ENCODE data around the gene RAB40C. TPM values are rescaled to one million over a fixed set of nuclear protein-coding genes. Genes with fewer than 3 reads are reported as not detected.

RAB40C gene
- total RNA-seq, 6 donors from 2014 or later, result 40.5 to 101 (median 61.5) TPM

- H3K9me3 ChIP-seq, result no peaks in the 10 kb centered on the region
- TF ChIP-seq POLR2AphosphoS5 (IDR thresholded peaks at IDR 0.05) (no peak), POLR2A (IDR thresholded peaks at IDR 0.05) (no peak), EP300 (IDR thresholded peaks at IDR 0.05) (no peak)
- WGBS, 2 donors, result 82 to 89% methylated on average over 10 of the region's 10 CpGs
- H3K36me3 ChIP-seq, result peaks cover 9 to 42% (median 36%) of the 10 kb centered on the region in 4 donors
- H3K27me3 ChIP-seq, result no peaks in the 10 kb centered on the region
- no peak for ATAC-seq (ENCODE audit: low FRiP score in 2 of 2)
- no peak overlapping the region for H3K27ac ChIP-seq
- DNase-seq, result no peak
- H3K4me3 ChIP-seq, result no peak overlapping the region
- H3K4me1 ChIP-seq, result peaks cover 0 to 55% (median 41%) of the 10 kb centered on the region in 4 donors
Observed at GRCh38 chr16:624526-625070, 34.7 kb downstream of the RAB40C start.

- Histone ChIP-seq H3K27ac (no peak overlapping the region), H3K9me3 (no peaks in the 10 kb centered on the region), H3K36me3 (peaks cover 9 to 42% (median 36%) of the 10 kb centered on the region in 4 donors), H3K4me3 (no peak overlapping the region), H3K27me3 (no peaks in the 10 kb centered on the region), H3K4me1 (peaks cover 2 to 61% (median 47%) of the 10 kb centered on the region in 4 donors)
- DNase-seq (peak in 1 of 2 donors; percentile 63), ATAC-seq (ENCODE audit: low FRiP score in 2 of 2) (no peak)
- TF ChIP-seq POLR2AphosphoS5 (IDR thresholded peaks at IDR 0.05), result no peak
- no peak for TF ChIP-seq CTCF (IDR thresholded peaks at IDR 0.05)
- no peak for TF ChIP-seq EP300 (IDR thresholded peaks at IDR 0.05)
- no peak for TF ChIP-seq POLR2A (IDR thresholded peaks at IDR 0.05)
- 96 to 100% methylated on average over 2 to 22 of the region's 37 CpGs for whole genome bisulfite sequencing, 2 donors
Observed at GRCh38 chr16:625117-625976, 35.5 kb downstream of the RAB40C start.

GRCh38 chr16:625977-626765 is 36.3 kb downstream of the RAB40C start:
- no peaks in the 10 kb centered on the region for H3K27me3 ChIP-seq
- H3K4me1 ChIP-seq, result peaks cover 10 to 65% (median 52%) of the 10 kb centered on the region in 4 donors
- H3K36me3 ChIP-seq, result peaks cover 9 to 42% (median 36%) of the 10 kb centered on the region in 4 donors
- no peak overlapping the region for H3K4me3 ChIP-seq
- ATAC-seq (ENCODE audit: low FRiP score in 2 of 2) (no peak), DNase-seq (peak in 1 of 2 donors; percentile 80)
- TF ChIP-seq POLR2A (IDR thresholded peaks at IDR 0.05), result no peak
- no peak for TF ChIP-seq POLR2AphosphoS5 (IDR thresholded peaks at IDR 0.05)
- no peak for TF ChIP-seq CTCF (IDR thresholded peaks at IDR 0.05)
- TF ChIP-seq EP300 (IDR thresholded peaks at IDR 0.05), result no peak
- 95% methylated on average over 25 to 28 of the region's 35 CpGs for WGBS, 2 donors
- no peaks in the 10 kb centered on the region for H3K9me3 ChIP-seq
- H3K27ac ChIP-seq, result peak overlapping the region in 2 of 4 donors; percentile 62 to 80

GRCh38 chr16:626787-627453 is 37.1 kb downstream of the RAB40C start:
- ATAC-seq (ENCODE audit: low FRiP score in 2 of 2), result peak in 1 of 2 donors; percentile 72
- TF ChIP-seq EP300 (IDR thresholded peaks at IDR 0.05) (no peak), POLR2AphosphoS5 (IDR thresholded peaks at IDR 0.05) (peak in 1 of 2 donors; percentile 12)
- 89 to 96% methylated on average over 23 to 24 of the region's 29 CpGs for WGBS, 2 donors

GRCh38 chr16:627454-628239 is 37.8 kb downstream of the RAB40C start:
- Histone ChIP-seq H3K4me1 (peaks cover 13 to 53% (median 45%) of the 10 kb centered on the region in 4 donors), H3K27me3 (no peaks in the 10 kb centered on the region), H3K27ac (peak overlapping the region in 3 of 4 donors; percentile 53 to 80 (median 62)), H3K36me3 (peaks cover 9 to 44% (median 38%) of the 10 kb centered on the region in 4 donors), H3K9me3 (no peaks in the 10 kb centered on the region), H3K4me3 (no peak overlapping the region)
- ATAC-seq (ENCODE audit: low FRiP score in 2 of 2) (peak; percentile 17 to 67), DNase-seq (peak; percentile 89 to 92)
- WGBS, 2 donors, result 74 to 85% methylated on average over 23 to 47 of the region's 50 CpGs
- TF ChIP-seq POLR2AphosphoS5 (IDR thresholded peaks at IDR 0.05) (peak; percentile 6 to 54), POLR2A (IDR thresholded peaks at IDR 0.05) (peak in 1 of 4 donors; percentile 11), EP300 (IDR thresholded peaks at IDR 0.05) (peak in 2 of 4 donors; percentile 2 to 62), CTCF (IDR thresholded peaks at IDR 0.05) (no peak)

More at GRCh38 chr16:626787-627453, 37.1 kb downstream of the RAB40C start:
- no peak overlapping the region for H3K4me3 ChIP-seq
- peaks cover 9 to 42% (median 36%) of the 10 kb centered on the region in 4 donors for H3K36me3 ChIP-seq
- peak in 1 of 2 donors; percentile 73 for DNase-seq
- H3K27me3 ChIP-seq, result no peaks in the 10 kb centered on the region
- H3K27ac ChIP-seq, result peak overlapping the region in 3 of 4 donors; percentile 53 to 80 (median 62)
- peaks cover 13 to 61% (median 49%) of the 10 kb centered on the region in 4 donors for H3K4me1 ChIP-seq
- no peaks in the 10 kb centered on the region for H3K9me3 ChIP-seq
